Vagina (tissue), 2 donors: ENCODE measurements around the gene TNS3.

ENCODE experiments used
- CTCF ChIP-seq, 3 experiments: fragments of 450-650 bp in 2 of 3; fragments of 200-600 bp in 1 of 3; sonication (generic) in 1 of 3; IDR thresholded peaks; one replicate each; pipeline ENCODE4 v1.5.1; 2017 to 2019; ENCODE audit warnings: antibody characterized with exemption in 3 of 3, mild to moderate bottlenecking in 2 of 3, moderate library complexity in 2 of 3
- POLR2A ChIP-seq, 2 donors: fragments of 450-650 bp; IDR thresholded peaks; one replicate each; pipeline ENCODE4 v1.6.1; 2017; ENCODE audit warnings: antibody characterized with exemption in 2 of 2, mild to moderate bottlenecking in 2 of 2, moderate library complexity in 2 of 2
- POLR2AphosphoS5 ChIP-seq, 2 donors: sonication (generic); formaldehyde crosslinking; IDR thresholded peaks; one replicate each; pipeline ENCODE4 v1.9.0; 2017; ENCODE audit warnings: antibody characterized with exemption in 2 of 2, mild to moderate bottlenecking in 2 of 2, low read depth in 1 of 2; ENCODE audit not compliant: insufficient read depth in 1 of 2

- TF ChIP-seq CTCF (IDR thresholded peaks at IDR 0.05) = no peak
- no peak for TF ChIP-seq POLR2A (IDR thresholded peaks at IDR 0.05)
- TF ChIP-seq POLR2AphosphoS5 (IDR thresholded peaks at IDR 0.05; ENCODE audit: insufficient read depth in 1 of 2, low read depth in 1 of 2) = no peak
These were observed 203.0 kb downstream of the TNS3 start for GRCh38 chr7:47378728-47379395.
